RWPE1 (cell line): ENCODE data around the gene CCDC183.

Experiments
- CTCF ChIA-PET: fragments of 350-600 bp; sonication (Branson Sonifier 250); formaldehyde crosslinking; extraction: SDS; loops from one replicate; lab custom pipeline; 2021; lab: Yijun Ruan, JAX
- POLR2A ChIA-PET: fragments of 400-600 bp; formaldehyde crosslinking; extraction: SDS; loops from one replicate; lab custom pipeline; 2020; ENCODE audit warnings: antibody characterized with exemption; ENCODE audit not compliant: low non-redundant PET; lab: Yijun Ruan, JAX
- DNase-seq: peaks from one replicate; pipeline ENCODE4 v3.0.0; 2012; ENCODE audit warnings: low spot score
- H3K27ac ChIP-seq: fragments of 450-650 bp; 2 replicates; pipeline ENCODE4 v1.5.1; 2017
- TF ChIP-seq, protein P1 (sequence below): fragments of 450-650 bp; conservative IDR thresholded peaks from 2 replicates; pipeline ENCODE4 v1.5.1; 2017; ENCODE audit warnings: low read depth, mild to moderate bottlenecking

Gene CCDC183

DNA sequence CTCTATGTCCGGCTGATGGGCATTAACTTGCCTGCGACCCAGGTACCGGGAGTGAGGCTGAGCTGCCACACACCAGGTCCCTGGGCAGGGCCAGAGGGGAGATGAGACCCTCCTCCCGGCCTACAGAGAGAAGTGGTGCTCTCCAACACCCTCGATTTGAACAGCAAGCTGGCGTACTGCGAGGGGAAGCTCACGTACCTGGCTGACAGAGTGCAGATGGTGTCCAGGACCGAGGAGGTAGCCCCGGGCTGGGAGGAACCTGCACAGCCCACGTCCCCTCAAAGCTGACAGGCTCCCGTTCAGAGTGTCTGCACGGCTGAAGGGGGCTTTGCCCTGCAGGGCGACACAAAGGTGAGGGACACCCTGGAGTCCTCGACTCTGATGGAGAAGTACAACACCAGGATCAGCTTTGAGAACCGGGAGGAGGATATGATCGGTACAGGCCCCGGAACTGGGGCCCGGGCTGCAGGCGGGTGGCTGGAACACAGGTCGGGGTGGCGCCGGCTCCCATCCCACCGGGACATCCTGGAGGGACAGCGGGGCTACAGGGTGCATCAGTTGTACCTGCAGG is 10.6 kb downstream of the CCDC183 start:
- DNase-seq: no peak
- ChIA-PET POLR2A (interaction anchor here (0.6 to 1.4 kb wide), 2 partner anchors 10 to 14 kb away, joined by 5 to 6 read pairs; no protein-coding TSS in a partner anchor), CTCF (interaction anchor here (0.6 to 3.4 kb wide), 4 partner anchors 9 to 228 kb away, joined by 3 to 16 read pairs (median 4); partner anchors contain the start of gene TMEM141)
- TF ChIP-seq, protein P1, sequence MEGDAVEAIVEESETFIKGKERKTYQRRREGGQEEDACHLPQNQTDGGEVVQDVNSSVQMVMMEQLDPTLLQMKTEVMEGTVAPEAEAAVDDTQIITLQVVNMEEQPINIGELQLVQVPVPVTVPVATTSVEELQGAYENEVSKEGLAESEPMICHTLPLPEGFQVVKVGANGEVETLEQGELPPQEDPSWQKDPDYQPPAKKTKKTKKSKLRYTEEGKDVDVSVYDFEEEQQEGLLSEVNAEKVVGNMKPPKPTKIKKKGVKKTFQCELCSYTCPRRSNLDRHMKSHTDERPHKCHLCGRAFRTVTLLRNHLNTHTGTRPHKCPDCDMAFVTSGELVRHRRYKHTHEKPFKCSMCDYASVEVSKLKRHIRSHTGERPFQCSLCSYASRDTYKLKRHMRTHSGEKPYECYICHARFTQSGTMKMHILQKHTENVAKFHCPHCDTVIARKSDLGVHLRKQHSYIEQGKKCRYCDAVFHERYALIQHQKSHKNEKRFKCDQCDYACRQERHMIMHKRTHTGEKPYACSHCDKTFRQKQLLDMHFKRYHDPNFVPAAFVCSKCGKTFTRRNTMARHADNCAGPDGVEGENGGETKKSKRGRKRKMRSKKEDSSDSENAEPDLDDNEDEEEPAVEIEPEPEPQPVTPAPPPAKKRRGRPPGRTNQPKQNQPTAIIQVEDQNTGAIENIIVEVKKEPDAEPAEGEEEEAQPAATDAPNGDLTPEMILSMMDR: no peak
- H3K27ac ChIP-seq: peak overlapping the region; percentile 91

DNA sequence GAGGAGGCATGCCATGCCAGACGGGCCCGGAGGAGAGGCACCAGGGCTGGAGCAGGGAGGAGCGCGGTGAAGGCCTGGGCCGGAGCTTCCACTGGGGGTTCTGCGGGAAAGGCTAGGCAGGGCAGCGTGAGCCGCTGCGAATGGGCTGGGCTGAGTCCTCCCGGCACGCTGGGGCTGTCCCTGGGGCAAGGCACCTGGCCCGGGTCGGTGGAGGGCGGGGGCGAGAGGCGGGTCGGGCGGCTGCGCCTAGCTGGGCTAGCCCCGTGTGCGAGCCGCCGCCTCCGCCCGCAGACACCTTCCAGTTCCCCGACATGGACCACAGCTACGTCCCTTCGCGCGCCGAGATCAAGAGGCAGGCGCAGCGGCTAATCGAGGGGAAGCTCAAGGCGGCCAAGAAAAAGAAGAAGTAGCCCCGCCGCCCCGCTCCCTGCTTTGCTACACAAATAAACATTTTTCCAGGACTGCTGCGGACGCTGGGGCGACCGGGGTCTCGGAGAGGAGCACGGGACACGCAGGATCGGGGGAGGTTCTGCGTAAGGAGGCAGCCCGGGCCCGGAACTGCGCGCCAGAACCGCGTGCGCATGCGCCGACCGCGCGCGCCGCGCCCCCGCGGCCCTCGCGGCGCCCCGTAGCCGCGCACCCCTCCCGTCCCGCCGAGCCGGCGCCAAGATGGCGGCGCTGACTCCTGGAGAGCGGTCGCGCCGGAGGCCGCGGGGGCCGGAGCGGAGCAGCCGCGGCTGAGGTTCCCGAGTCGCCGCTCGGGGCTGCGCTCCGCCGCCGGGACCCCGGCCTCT is 11.3 kb downstream of the CCDC183 start, which contains the start of gene RABL6:
TSS of gene RABL6 (plus strand) at position 668 of the 794 bp plus-strand sequence. CDS start 249 bp downstream, outside the sequence.
- CTCF ChIA-PET: interaction anchor here (0.6 to 3.4 kb wide), 4 partner anchors 15 to 227 kb away, joined by 3 to 16 read pairs (median 4); partner anchors contain the start of gene TMEM141
- H3K27ac ChIP-seq: peak within 1 kb of the TSS; percentile 91
- POLR2A ChIA-PET: interaction anchor here (0.6 to 1.4 kb wide), 3 partner anchors 9 to 15 kb away, joined by 5 to 8 read pairs (median 6); no protein-coding TSS in a partner anchor
- peak; percentile 97 for DNase-seq
- TF ChIP-seq, protein P1: no peak

DNA sequence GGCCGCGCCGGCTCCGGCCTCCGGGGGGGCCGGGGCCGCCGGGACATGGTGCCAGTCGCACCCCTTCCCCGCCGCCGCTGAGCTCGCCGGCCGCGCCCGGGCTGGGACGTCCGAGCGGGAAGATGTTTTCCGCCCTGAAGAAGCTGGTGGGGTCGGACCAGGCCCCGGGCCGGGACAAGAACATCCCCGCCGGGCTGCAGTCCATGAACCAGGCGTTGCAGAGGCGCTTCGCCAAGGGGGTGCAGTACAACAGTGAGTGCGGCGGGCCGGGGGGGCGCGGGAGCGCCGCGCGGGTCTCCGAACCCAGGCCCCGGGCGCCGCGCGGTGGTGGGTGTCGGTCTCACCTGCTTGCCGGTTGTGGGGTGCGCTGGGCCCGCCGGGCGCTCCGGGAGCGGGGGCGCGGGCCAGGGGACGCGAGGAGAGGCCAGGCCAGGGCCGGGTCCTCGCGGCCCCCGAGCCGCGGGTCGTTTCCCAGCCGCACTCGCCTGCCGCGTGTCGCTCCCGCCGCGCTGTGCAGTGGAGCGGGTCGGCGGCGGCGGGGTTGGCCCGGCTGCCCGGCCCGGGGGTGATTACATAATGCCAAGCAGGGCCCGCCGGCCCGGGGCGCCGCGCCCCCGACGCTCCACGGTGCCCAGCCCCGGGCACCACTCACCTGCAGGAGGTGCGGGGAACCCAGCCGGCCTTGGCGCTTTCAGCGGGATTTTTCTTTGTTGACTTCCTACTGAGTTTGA is 12.1 kb downstream of the CCDC183 start:
- peak; percentile 44 for DNase-seq
- CTCF ChIA-PET: interaction anchor here (0.6 to 3.4 kb wide), 4 partner anchors 16 to 35 kb away, joined by 3 to 16 read pairs (median 3); partner anchors contain the start of gene TMEM141
- POLR2A ChIA-PET: interaction anchor here (0.6 kb wide), 1 partner anchor 10 kb away, joined by 8 read pairs; no protein-coding TSS in a partner anchor
- H3K27ac ChIP-seq: peak overlapping the region; percentile 91
- TF ChIP-seq, protein P1: no peak

DNA sequence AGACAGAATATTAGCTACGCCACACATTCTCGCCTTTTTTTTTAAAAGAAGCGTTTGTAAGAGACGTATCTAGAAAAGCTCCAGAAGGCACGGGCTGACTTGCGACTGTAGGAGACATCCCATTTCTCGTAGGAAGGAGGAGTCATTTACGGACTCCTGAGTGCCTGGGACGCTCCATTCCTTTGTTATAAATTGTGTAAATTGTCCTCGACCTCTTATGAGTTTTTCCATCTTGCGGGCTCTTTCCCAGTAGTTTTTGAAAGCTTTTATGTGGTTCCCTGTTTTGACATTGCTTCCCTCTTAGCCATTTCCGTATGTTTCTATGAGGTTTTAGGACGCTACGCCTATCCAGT is 12.6 kb downstream of the CCDC183 start:
- no peak for DNase-seq
- CTCF ChIA-PET: interaction anchor here (0.6 to 0.7 kb wide), 3 partner anchors 18 to 28 kb away, joined by 3 to 4 read pairs (median 3); no protein-coding TSS in a partner anchor
- peak overlapping the region; percentile 91 for H3K27ac ChIP-seq

DNA sequence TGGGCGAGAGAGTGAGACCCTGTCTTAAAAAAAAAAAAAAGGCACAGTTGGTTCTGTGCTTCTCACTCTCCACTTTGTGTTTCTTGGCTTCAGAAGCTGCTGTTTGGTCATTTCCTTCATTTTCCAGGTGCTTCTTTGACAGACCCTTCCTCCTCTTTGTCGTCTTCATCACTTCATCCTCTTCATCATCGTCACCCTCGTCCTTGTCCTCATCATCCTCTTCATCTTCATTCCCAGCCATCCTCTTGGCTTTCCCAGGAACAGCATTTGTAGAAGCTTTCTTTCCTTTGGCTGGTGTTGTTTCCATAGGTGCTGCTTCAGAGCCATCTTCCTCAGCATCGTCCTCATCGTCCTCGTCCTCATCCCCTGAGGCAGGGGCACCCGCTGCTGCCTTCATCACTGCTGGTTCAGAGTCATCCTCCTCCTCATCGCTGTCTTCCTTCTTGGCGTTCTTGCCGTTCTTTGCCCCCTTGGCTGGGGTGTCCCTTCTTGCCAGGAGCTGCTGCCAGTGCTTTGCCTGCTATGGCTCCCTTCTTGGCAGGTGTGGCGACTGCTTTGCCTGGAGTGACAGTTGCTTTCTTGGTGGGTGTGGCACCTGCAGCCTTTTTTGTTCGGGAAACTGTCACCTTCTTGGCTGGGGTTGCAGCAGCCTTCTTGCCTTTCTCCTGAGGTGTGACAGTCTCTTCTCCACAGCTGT is 18.7 kb downstream of the CCDC183 start:
- CTCF ChIA-PET: interaction anchor here (0.6 to 1.1 kb wide), 2 partner anchors 9 to 22 kb away, joined by 3 to 5 read pairs; no protein-coding TSS in a partner anchor
- H3K27ac ChIP-seq: peak overlapping the region; percentile 8; the same call in 1 of the 2 replicates
- POLR2A ChIA-PET: no interaction called here
- TF ChIP-seq, protein P1: no peak
- DNase-seq: no peak

More for the DNA sequence above, 12.6 kb downstream of the CCDC183 start:
- TF ChIP-seq, protein P1: no peak
- POLR2A ChIA-PET: no interaction called here
